K562 (cell line): Measurements from ENCODE around the gene TIFAB. TPM values are rescaled to one million over a fixed set of nuclear protein-coding genes. Genes with fewer than 3 reads are reported as not detected.

ENCODE experiments used
- BCLAF1 ChIP-seq, 2 experiments: fragments of 450-650 bp in 1 of 2; IDR thresholded peaks; 2 replicates each; pipeline ENCODE4 v1.6.1; 2011 to 2017; ENCODE audit warnings: low read depth in 2 of 2, antibody characterized with exemption in 1 of 2, borderline replicate concordance in 1 of 2, low read length in 1 of 2, mild to moderate bottlenecking in 1 of 2, mixed read lengths in 1 of 2; ENCODE audit not compliant: control insufficient read depth in 1 of 2
- CBX1 ChIP-seq: sonication (generic); IDR thresholded peaks from 2 replicates; pipeline ENCODE4 v1.6.1; 2016; ENCODE audit warnings: antibody characterized with exemption, low read depth, mild to moderate bottlenecking
- CBX2 ChIP-seq: fragments of 200-600 bp; sonication (generic); IDR thresholded peaks from one replicate; pipeline ENCODE4 v1.6.1; 2012; ENCODE audit warnings: mild to moderate bottlenecking, low read length, inconsistent platforms; ENCODE audit not compliant: insufficient read depth, poor library complexity, severe bottlenecking
- DMBX1 ChIP-seq: fragments of 250-450 bp; sonication (Bioruptor Pico); IDR thresholded peaks from 2 replicates; pipeline ENCODE4 v1.8.0; 2022; ENCODE audit warnings: inconsistent platforms, mild to moderate bottlenecking, moderate library complexity, borderline replicate concordance
- L3MBTL2 ChIP-seq: fragments of 450-650 bp; IDR thresholded peaks from 2 replicates; pipeline ENCODE4 v1.6.1; 2016; ENCODE audit warnings: mild to moderate bottlenecking, moderate library complexity
- MBD2 ChIP-seq: sonication (generic); IDR thresholded peaks from 2 replicates; pipeline ENCODE4 v1.6.1; 2016; ENCODE audit warnings: low read depth, borderline replicate concordance
- MXD1 ChIP-seq: fragments of 250-450 bp; sonication (Bioruptor Pico); IDR thresholded peaks from 2 replicates; pipeline ENCODE4 v1.8.0; 2021; ENCODE audit warnings: borderline replicate concordance, mild to moderate bottlenecking, moderate library complexity; ENCODE audit not compliant: poor library complexity, severe bottlenecking
- PATZ1 ChIP-seq: fragments of 250-450 bp; sonication (Bioruptor Pico); IDR thresholded peaks from 2 replicates; pipeline ENCODE4 v1.5.0; 2020; ENCODE audit warnings: mild to moderate bottlenecking, borderline replicate concordance
- PHB ChIP-seq: fragments of 250-450 bp; sonication (Bioruptor Pico); IDR thresholded peaks from 2 replicates; pipeline ENCODE4 v1.5.0; 2021
- TCFL5 ChIP-seq: fragments of 250-450 bp; sonication (Bioruptor Pico); conservative IDR thresholded peaks from 2 replicates; pipeline ENCODE4 v1.6.1; 2021; ENCODE audit warnings: mild to moderate bottlenecking, moderate library complexity, matching md5 sums
- ZNF3 ChIP-seq: fragments of 250-450 bp; sonication (Bioruptor Pico); IDR thresholded peaks from 2 replicates; pipeline ENCODE4 v1.5.0; 2021; ENCODE audit warnings: mild to moderate bottlenecking, moderate library complexity
- ZNF41 ChIP-seq: fragments of 250-450 bp; sonication (Bioruptor Pico); conservative IDR thresholded peaks from 2 replicates; pipeline ENCODE4 v1.4.0; 2020; ENCODE audit warnings: mild to moderate bottlenecking
- polyA plus RNA-seq, 8 experiments: library from polyadenylated mRNA; depleted of rRNA in 4 of 8; stranded (reverse) in 5 of 8; unstranded in 3 of 8; fragments of >200 nt; fragmentation: Nextera tagmentation in 2 of 8; fragmentation: Illumina TruSeq in 1 of 8; extraction: Ambion mirVana in 2 of 8; extraction: Trizol in 1 of 8; gene quantifications; 2 replicates each; pipeline versions ENCODE4 v1.2.1 to v1.2.3, GENCODE V29; 2011 to 2014; ENCODE audit warnings: inconsistent platforms in 1 of 8, missing spikeins in 1 of 8
- total RNA-seq, 7 experiments: library from RNA; depleted of rRNA in 6 of 7; stranded (reverse); fragments of >200 nt in 6 of 7; fragmentation: Illumina TruSeq in 2 of 7; extraction: Trizol in 2 of 7; gene quantifications; 2 replicates each; pipeline versions ENCODE4 v1.2.1 to v1.2.3, GENCODE V29; 2011 to 2021; ENCODE audit warnings: low replicate concordance in 1 of 7

Gene TIFAB
- total and polyA plus RNA-seq, 9 of the 15 experiments (the other 6 are each of a cell fraction or from before 2014, with no cell fraction given) = not detected

GRCh38 chr5:135398855-135399793 is 53.0 kb downstream of the TIFAB start, which contains the start of gene MACROH2A1 (continued):
- TF ChIP-seq BCLAF1 (IDR thresholded peaks at IDR 0.05; ENCODE audit: borderline replicate concordance in 1 of 2, control insufficient read depth in 1 of 2, low read depth in 2 of 2, low read length in 1 of 2) (no peak), CBX2 (no peak), MBD2 (peak; percentile 41; the same call in 1 of the 2 replicates), PATZ1 (CRISPR knock-in tag) (no peak), CBX1 (peak; percentile 72; the same call in 1 of the 2 replicates), PHB (CRISPR knock-in tag) (no peak), L3MBTL2 (peak; percentile 95), ZNF3 (CRISPR knock-in tag) (no peak), TCFL5 (CRISPR knock-in tag) (no peak), ZNF41 (CRISPR knock-in tag) (no peak), DMBX1 (CRISPR knock-in tag) (peak; percentile 64; the same call in 1 of the 2 replicates), MXD1 (CRISPR knock-in tag) (no peak)
